HG02588 (cell line): ENCODE measurements around the gene SEL1L3.

Experiments
- ATAC-seq: cut with Tn5 transposase; IDR thresholded peaks from one replicate; pipeline ENCODE4 v1.9.1; 2021; ENCODE audit warnings: mild to moderate bottlenecking, moderate library complexity; ENCODE audit not compliant: unreplicated experiment

The SEL1L3 gene

GRCh38 chr4:25857403-25857802 lies 5.4 kb downstream of the SEL1L3 start:
- no peak for ATAC-seq

GRCh38 chr4:25856756-25857155 lies 6.0 kb downstream of the SEL1L3 start:
- no peak for ATAC-seq

- ATAC-seq, result no peak
These were observed 10.7 kb downstream of the SEL1L3 start for GRCh38 chr4:25852103-25852502.

- no peak for ATAC-seq
These were observed 15.5 kb downstream of the SEL1L3 start for GRCh38 chr4:25847329-25847728.

GRCh38 chr4:25845841-25846653 lies 16.7 kb downstream of the SEL1L3 start:
- ATAC-seq, result no peak

GRCh38 chr4:25844961-25845712 lies 17.7 kb downstream of the SEL1L3 start:
- no peak for ATAC-seq

- ATAC-seq, result peak; percentile 45
These were observed 19.3 kb downstream of the SEL1L3 start for GRCh38 chr4:25843340-25844097.

- no peak for ATAC-seq
These were observed 20.5 kb downstream of the SEL1L3 start for GRCh38 chr4:25842229-25842845.

GRCh38 chr4:25839687-25840086 lies 23.1 kb downstream of the SEL1L3 start:
- ATAC-seq, result no peak

- no peak for ATAC-seq
These were observed 23.6 kb downstream of the SEL1L3 start for GRCh38 chr4:25839233-25839632.

GRCh38 chr4:25838526-25838925 lies 24.3 kb downstream of the SEL1L3 start:
- ATAC-seq, result no peak

- ATAC-seq, result no peak
These were observed 25.7 kb downstream of the SEL1L3 start for GRCh38 chr4:25837107-25837506.

- no peak for ATAC-seq
These were observed 27.4 kb downstream of the SEL1L3 start for GRCh38 chr4:25835384-25835783.

GRCh38 chr4:25834411-25835107 lies 28.2 kb downstream of the SEL1L3 start:
- no peak for ATAC-seq

GRCh38 chr4:25830548-25830947 lies 32.2 kb downstream of the SEL1L3 start:
- no peak for ATAC-seq

- no peak for ATAC-seq
These were observed 34.9 kb downstream of the SEL1L3 start for GRCh38 chr4:25827897-25828296.

GRCh38 chr4:25827373-25827772 lies 35.4 kb downstream of the SEL1L3 start:
- no peak for ATAC-seq

GRCh38 chr4:25826074-25826752 lies 36.6 kb downstream of the SEL1L3 start:
- no peak for ATAC-seq

GRCh38 chr4:25823632-25824031 lies 39.2 kb downstream of the SEL1L3 start:
- ATAC-seq, result no peak

- no peak for ATAC-seq
These were observed 40.9 kb downstream of the SEL1L3 start for GRCh38 chr4:25821899-25822298.
